Measurements from ENCODE around the gene REST. TPM values are rescaled to one million over a fixed set of nuclear protein-coding genes. Genes with fewer than 3 reads are reported as not detected.

The REST gene
- total RNA-seq, 2 experiments from 2014 or later, result 56.8 to 57.6 TPM

- intact Hi-C loops (cut with DNase I, micrococcal nuclease), result no loop called here
- DNase-seq (no peak), ATAC-seq (ENCODE audit: poor library complexity) (no peak)
- TF ChIP-seq CTCF (IDR thresholded peaks at IDR 0.05), result no peak
- no peaks in the 10 kb centered on the region for H3K9me3 Mint-ChIP-seq
- Histone ChIP-seq H3K27me3 (ENCODE audit: control insufficient read depth in 1 of 2, insufficient read depth in 2 of 2, low read length in 2 of 2) (no peaks in the 10 kb centered on the region), H3K27ac (ENCODE audit: low read depth in 1 of 2, low read length in 2 of 2) (no peak overlapping the region), H3K4me1 (ENCODE audit: insufficient read depth, low read length) (peaks cover 2% of the 10 kb centered on the region), H3K36me3 (ENCODE audit: insufficient read depth, low read length) (no peaks in the 10 kb centered on the region), H3K9me3 (ENCODE audit: control insufficient read depth in 1 of 2, insufficient read depth in 1 of 2, low read length in 2 of 2) (no peaks in the 10 kb centered on the region), H3K4me3 (ENCODE audit: low read length) (no peak overlapping the region)
- H3K27me3 Mint-ChIP-seq, result peaks cover 4% of the 10 kb centered on the region
- ChIA-PET POLR2A (no interaction called here), CTCF (no interaction called here)
- H3K4me1 Mint-ChIP-seq (ENCODE audit: low read depth), result peaks cover 9% of the 10 kb centered on the region
- H3K27ac Mint-ChIP-seq, result no peak overlapping the region
- H3K36me3 Mint-ChIP-seq (ENCODE audit: low read depth), result no peaks in the 10 kb centered on the region
- no peak overlapping the region for H3K4me3 Mint-ChIP-seq
Measured at GRCh38 chr4:56870946-56871345, 36.8 kb upstream of the REST start.

GRCh38 chr4:56871371-56871866, 36.3 kb upstream of the REST start:
- Histone ChIP-seq H3K27ac (ENCODE audit: low read depth in 1 of 2, low read length in 2 of 2) (no peak overlapping the region), H3K27me3 (ENCODE audit: control insufficient read depth in 1 of 2, insufficient read depth in 2 of 2, low read length in 2 of 2) (no peaks in the 10 kb centered on the region), H3K36me3 (ENCODE audit: insufficient read depth, low read length) (no peaks in the 10 kb centered on the region), H3K4me1 (ENCODE audit: insufficient read depth, low read length) (peaks cover 2% of the 10 kb centered on the region), H3K4me3 (ENCODE audit: low read length) (no peak overlapping the region), H3K9me3 (ENCODE audit: control insufficient read depth in 1 of 2, insufficient read depth in 1 of 2, low read length in 2 of 2) (no peaks in the 10 kb centered on the region)
- Mint-ChIP-seq H3K36me3 (ENCODE audit: low read depth) (no peaks in the 10 kb centered on the region), H3K4me1 (ENCODE audit: low read depth) (peaks cover 9% of the 10 kb centered on the region), H3K27me3 (peaks cover 4% of the 10 kb centered on the region), H3K9me3 (no peaks in the 10 kb centered on the region), H3K27ac (no peak overlapping the region), H3K4me3 (no peak overlapping the region)
- no peak for ATAC-seq (ENCODE audit: poor library complexity)
- ChIA-PET POLR2A (no interaction called here), CTCF (no interaction called here)
- no peak for TF ChIP-seq CTCF (IDR thresholded peaks at IDR 0.05)
- intact Hi-C loops (cut with DNase I, micrococcal nuclease), result no loop called here
- DNase-seq, result peak in 1 of 14 experiments; percentile 13

- Mint-ChIP-seq H3K9me3 (no peaks in the 10 kb centered on the region), H3K4me1 (ENCODE audit: low read depth) (peaks cover 9% of the 10 kb centered on the region), H3K36me3 (ENCODE audit: low read depth) (no peaks in the 10 kb centered on the region), H3K27ac (no peak overlapping the region), H3K27me3 (peaks cover 4% of the 10 kb centered on the region), H3K4me3 (no peak overlapping the region)
- Histone ChIP-seq H3K4me1 (ENCODE audit: insufficient read depth, low read length) (peaks cover 2% of the 10 kb centered on the region), H3K27me3 (ENCODE audit: control insufficient read depth in 1 of 2, insufficient read depth in 2 of 2, low read length in 2 of 2) (no peaks in the 10 kb centered on the region), H3K36me3 (ENCODE audit: insufficient read depth, low read length) (no peaks in the 10 kb centered on the region), H3K9me3 (ENCODE audit: control insufficient read depth in 1 of 2, insufficient read depth in 1 of 2, low read length in 2 of 2) (no peaks in the 10 kb centered on the region), H3K27ac (ENCODE audit: low read depth in 1 of 2, low read length in 2 of 2) (no peak overlapping the region), H3K4me3 (ENCODE audit: low read length) (no peak overlapping the region)
- no peak for TF ChIP-seq CTCF (IDR thresholded peaks at IDR 0.05)
- intact Hi-C loops (cut with DNase I, micrococcal nuclease), result no loop called here
- ATAC-seq (ENCODE audit: poor library complexity), result no peak
- POLR2A ChIA-PET, result interaction anchor here (0.8 kb wide), 1 partner anchor 35 kb away, joined by 3 read pairs; no protein-coding TSS in a partner anchor
- CTCF ChIA-PET, result interaction anchor here (0.6 kb wide), 1 partner anchor 101 kb away, joined by 3 read pairs; no protein-coding TSS in a partner anchor
- DNase-seq, result no peak
Measured at GRCh38 chr4:56874166-56874565, 33.5 kb upstream of the REST start.
